HTERT RPE-1 (cell line): ENCODE measurements around the gene RAD51D.
"Not testable (repeated sequence)": the region's sequence is repeated elsewhere in the genome, so short reads cannot be mapped to it uniquely, and the experiment has no call there.

Experiments
- in situ Hi-C: fragments of 300-500 bp; cut with MboI; formaldehyde crosslinking; loops from 4 replicates; pipeline ENCODE4 v1.14.3; 2020; ENCODE audit warnings: low sequenced_read_pairs

The RAD51D gene

GRCh38 chr17:35095741-35096140, 23.9 kb downstream of the RAD51D start:
- in situ Hi-C loops: no loop called here

- in situ Hi-C loops: no loop called here
These were observed 24.8 kb downstream of the RAD51D start for GRCh38 chr17:35094902-35095301.

- in situ Hi-C loops: not testable (repeated sequence)
These were observed 29.0 kb downstream of the RAD51D start for GRCh38 chr17:35090707-35091106.

DNA sequence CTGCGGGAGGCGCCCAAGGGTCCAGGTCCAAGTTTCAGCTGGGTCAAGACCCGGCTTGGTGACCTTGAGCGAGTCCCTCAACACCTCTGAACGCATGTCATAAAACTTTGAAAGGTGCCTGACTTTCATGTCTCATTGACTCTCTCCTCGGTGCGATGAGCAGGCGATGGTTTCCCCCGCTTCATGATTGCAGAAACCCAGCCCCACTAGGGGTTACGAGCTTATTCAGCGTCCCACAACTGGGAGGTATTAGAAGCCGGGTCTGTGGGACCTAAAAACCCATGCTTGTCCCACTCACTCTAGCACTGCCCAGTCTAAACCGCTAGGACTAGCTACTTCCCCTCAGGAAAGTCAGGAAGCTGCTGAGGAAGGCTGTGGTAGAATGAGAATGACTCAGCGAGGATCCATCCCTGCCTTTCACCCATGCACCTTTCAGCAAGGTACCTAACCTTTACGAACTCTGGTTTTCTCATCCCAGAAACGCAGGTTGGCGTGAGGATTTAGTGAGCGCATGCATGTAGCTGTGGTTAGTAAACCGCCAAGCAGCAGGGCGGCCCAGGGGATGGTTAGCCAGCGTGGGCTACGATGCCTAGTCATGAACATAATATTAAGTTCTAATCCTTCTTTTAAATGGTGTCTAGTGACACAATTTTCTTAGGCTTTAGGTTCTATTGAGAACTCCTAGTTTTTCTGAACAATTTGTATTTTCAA, 29.9 kb downstream of the RAD51D start:
- in situ Hi-C loops: no loop called here

GRCh38 chr17:35088881-35089585, 30.6 kb downstream of the RAD51D start:
- in situ Hi-C loops: no loop called here

DNA sequence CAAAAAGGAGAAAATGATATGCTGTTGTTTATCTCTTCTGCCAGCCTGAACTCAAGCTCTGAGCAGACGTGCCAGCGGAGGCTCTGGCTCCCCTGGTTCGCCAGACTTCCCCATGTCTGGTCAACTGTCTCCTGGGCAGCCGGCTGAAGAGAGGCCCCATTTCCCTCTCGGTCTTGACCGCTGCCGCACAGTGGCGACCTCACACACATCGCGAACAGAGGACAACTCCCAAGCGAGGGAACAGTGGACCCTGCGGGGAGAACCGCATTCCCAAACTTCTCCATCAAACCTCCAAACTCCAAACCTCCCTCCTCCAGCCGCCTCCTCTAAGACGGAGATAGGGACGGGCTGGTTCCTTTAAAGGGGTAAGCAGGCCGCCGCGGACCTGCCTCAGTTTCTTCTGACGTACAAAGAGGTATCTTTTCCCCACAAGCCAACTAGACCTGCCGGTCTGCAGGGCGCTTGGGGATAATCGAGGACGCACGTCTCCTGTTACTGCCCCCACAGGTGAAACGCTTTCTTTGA, 31.2 kb downstream of the RAD51D start:
- in situ Hi-C loops: no loop called here

DNA sequence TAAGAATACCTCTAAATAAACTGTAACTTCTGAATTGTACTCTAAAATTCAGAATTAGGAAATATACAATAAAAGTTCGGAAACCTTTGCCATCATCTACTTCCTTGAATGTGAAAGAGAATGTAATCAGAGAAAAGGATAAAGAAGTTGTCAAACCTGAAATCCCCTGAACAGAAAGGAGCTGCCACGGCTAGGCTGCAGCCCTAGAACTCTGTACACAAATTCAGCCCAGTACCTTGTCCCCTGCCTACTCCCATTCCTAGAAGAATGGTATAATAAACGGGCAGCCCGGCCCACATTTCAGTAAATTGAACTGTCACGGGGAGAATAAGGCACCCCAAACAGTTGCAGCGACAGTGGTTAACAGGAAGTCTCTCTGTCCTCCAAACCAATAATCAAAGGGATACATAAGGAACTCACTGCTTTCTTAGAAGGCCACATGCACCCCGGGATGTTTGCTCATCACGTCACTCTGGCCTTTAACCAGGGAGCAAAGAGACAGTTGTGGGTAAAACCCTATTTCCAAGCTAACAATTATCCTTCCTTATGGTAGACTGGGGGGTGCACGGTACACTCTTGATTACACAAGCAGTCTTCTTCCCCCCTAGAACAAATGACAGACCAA, 31.8 kb downstream of the RAD51D start:
- in situ Hi-C loops: no loop called here

GRCh38 chr17:35086931-35087573, 32.6 kb downstream of the RAD51D start:
- in situ Hi-C loops: no loop called here

DNA sequence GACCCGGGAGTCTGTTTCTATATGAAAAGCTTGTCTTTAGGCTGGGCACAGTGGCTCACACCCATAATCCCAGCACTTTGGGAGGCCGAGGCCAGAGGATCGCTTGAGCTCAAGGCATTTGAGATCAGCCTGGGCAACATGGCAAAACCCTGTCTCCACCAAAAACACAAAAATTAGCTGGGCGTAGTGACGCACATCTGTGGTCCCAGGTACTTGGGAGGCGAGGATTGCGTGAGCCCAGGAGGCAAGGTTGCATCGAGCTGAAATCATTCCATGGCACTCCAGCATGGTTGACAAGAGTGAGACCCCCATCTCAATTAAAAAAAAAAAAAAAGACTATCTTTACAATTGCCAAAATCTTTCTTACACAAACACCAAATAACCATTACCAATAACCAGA, 33.5 kb downstream of the RAD51D start:
- in situ Hi-C loops: no loop called here

GRCh38 chr17:35084987-35085386, 34.7 kb downstream of the RAD51D start:
- in situ Hi-C loops: no loop called here

DNA sequence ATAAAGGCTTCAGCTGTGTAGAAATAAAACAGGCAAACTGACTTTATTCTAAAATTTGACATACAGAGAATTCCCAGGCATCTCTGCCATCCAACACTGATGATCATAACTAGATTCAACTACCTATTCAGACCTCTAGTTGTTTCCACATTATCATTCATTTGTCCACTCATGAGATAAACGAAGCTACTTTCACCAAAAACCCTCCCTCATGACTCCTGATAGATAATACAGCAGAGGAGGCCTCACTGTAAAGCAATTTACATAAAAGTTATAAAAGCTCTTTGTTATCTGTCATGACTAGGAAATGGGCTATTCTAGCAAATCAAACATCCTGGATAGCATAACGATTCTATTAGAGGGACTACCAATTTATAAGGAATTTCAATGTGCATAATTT, 36.6 kb downstream of the RAD51D start:
- in situ Hi-C loops: no loop called here

GRCh38 chr17:35082073-35082657, 37.5 kb downstream of the RAD51D start:
- in situ Hi-C loops: no loop called here

GRCh38 chr17:35081638-35082037, 38.0 kb downstream of the RAD51D start:
- in situ Hi-C loops: no loop called here

GRCh38 chr17:35080536-35080935, 39.1 kb downstream of the RAD51D start:
- in situ Hi-C loops: no loop called here

GRCh38 chr17:35079547-35080423, 39.9 kb downstream of the RAD51D start:
- in situ Hi-C loops: no loop called here

DNA sequence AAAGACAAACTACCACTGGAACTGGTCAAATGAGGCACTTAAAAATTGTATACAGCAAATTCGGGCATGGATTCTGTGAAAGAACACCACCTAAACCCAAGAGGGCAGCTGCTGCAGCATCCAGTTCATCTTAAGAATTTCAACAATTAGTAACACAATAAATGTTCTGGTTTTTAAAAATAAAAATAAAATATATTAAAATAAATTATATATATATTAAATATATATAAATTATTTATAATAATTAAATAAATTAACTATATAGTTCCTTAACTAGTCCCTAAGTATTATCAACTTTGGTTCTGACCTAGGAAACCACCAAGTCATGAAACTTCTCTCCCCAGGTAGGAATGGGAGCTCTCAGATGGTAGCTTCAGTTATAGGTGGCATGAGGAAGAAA, 42.8 kb downstream of the RAD51D start:
- in situ Hi-C loops: no loop called here

GRCh38 chr17:35074711-35075707, 44.7 kb downstream of the RAD51D start:
- in situ Hi-C loops: no loop called here

DNA sequence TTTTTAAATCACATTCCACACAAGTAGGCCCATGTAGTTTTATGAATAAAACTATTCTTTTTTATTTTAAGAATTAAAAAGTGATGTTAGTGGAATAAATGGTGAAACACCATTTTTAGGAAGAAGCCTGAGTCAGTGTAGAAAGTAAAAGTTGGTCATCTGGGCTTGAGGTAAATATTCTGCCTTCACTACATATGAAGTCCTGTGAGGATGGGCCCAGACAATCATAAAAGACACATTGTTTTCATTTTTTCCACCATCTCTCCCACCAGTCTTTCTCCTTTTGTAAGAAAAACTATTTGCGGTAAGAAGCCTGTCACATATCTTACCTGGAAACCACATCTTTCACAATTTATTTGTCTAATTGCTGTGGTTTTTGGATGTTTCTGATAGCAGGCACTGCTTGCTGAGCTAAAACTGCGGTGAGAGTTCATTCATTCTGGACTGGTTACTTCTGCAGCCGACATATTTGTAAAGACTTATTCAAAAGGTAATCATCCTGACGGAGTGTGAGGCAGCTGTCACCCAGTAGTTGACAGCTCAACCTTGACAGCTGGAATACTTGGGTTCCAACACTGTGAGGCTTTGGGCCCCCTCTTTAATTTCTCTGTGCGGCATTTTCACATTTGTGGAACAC, 45.6 kb downstream of the RAD51D start:
- in situ Hi-C loops: no loop called here
